DOHH2 (cell line): ENCODE data around the gene BSDC1.

Experiments
- EZH2phosphoT487 ChIP-seq: fragments of 200-600 bp; sonication (generic); IDR thresholded peaks from 2 replicates; pipeline ENCODE4 v1.6.1; 2017; ENCODE audit warnings: borderline replicate concordance, mild to moderate bottlenecking, antibody characterized with exemption, low read length, moderate library complexity, mixed read lengths
- TF ChIP-seq, protein P1 (sequence below): fragments of 200-600 bp; sonication (generic); IDR thresholded peaks from one replicate; pipeline ENCODE4 v1.5.1; 2014; ENCODE audit warnings: antibody characterized with exemption, mild to moderate bottlenecking, low read depth, low read length; ENCODE audit not compliant: poor library complexity, severe bottlenecking

DNA sequence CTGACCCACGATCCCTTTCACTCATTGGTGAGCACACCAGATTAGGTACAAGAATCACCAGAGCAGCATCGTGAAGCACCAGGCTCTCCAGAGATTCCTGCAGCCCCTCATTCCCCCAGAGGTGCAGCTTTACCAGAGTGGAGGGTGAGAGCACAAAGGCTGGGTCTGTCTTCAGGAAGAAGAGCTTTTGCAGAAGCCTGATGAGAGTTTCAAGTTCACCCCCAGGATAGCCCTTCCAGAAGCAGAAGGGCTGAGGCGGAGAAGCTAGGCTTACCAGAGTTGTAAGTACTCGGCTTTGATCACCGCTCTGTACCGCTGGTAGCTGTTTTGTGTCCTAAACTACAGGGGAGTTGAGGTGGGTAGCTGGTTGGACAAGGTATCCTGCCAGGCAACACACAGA, 28.8 kb downstream of the BSDC1 start:
- TF ChIP-seq, protein P1, sequence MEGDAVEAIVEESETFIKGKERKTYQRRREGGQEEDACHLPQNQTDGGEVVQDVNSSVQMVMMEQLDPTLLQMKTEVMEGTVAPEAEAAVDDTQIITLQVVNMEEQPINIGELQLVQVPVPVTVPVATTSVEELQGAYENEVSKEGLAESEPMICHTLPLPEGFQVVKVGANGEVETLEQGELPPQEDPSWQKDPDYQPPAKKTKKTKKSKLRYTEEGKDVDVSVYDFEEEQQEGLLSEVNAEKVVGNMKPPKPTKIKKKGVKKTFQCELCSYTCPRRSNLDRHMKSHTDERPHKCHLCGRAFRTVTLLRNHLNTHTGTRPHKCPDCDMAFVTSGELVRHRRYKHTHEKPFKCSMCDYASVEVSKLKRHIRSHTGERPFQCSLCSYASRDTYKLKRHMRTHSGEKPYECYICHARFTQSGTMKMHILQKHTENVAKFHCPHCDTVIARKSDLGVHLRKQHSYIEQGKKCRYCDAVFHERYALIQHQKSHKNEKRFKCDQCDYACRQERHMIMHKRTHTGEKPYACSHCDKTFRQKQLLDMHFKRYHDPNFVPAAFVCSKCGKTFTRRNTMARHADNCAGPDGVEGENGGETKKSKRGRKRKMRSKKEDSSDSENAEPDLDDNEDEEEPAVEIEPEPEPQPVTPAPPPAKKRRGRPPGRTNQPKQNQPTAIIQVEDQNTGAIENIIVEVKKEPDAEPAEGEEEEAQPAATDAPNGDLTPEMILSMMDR, result no peak
- TF ChIP-seq EZH2phosphoT487, result no peak
